ENCODE results near the gene MPV17L2.

DNA sequence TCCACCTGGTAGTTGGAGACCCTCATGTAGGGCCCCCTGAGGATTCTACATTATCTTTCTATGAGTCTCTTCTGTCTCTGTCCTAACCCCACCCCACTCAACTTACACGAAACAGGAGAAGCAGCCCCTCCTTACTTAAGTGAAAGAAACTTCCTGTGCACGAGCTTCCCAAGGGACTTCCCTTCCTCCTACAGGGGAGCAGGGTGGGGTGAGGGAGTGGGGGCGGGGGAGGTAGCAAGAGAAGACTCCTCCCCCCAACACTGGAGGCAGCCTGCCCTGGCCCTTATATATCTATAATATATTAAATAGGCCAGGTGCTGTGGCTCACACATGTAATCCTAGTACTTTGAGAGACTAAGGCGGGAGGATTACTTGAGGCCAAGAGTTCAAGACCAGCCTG is 38.8 kb downstream of the MPV17L2 start:
- TF ChIP-seq TAF1 (IDR thresholded peaks at IDR 0.05; ENCODE audit: low read depth, low read length): no peak
- TF ChIP-seq POLR2AphosphoS5 (IDR thresholded peaks at IDR 0.05; ENCODE audit: low read depth, low read length): no peak
